ENCODE measurements around the gene FHL2. TPM values are rescaled to one million over a fixed set of nuclear protein-coding genes. Genes with fewer than 3 reads are reported as not detected.

FHL2 gene
- total and polyA plus RNA-seq, 2 donors (not counting 3 experiments of a cell fraction or from before 2014, with no cell fraction given), result 197 to 491 TPM

DNA sequence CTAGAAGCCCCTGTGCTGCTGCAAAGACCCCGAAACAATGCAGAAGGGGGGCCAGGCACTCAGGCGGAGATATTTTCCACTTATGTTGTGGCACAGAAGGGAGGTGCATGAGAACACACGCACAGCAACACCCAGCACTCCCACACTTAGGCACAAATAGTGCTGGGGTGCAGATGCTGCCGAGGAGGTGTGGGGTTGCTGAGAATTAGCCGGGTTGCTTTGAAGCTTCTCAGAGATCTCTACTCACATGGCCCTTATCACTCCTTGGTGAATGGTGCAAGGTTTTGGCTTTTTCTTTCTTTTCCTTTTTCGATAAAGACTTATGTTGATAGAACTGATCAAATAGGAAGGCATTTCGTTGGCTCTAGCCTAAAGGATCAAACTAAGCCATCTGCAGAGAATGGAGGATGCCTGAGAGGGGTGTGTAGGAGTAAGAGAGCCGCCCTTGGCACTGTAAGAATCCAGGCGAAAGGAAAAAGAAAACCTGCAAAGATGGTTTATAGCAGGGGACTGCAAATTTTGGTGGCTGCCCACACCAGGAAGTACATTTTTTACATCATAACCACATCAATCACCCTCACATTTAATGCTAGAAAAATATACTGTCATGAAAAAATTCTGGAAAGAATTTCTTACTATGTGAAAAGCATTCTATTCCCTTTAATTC, 27.9 kb upstream of the FHL2 start:
- H3K9ac ChIP-seq (replicated peaks; ENCODE audit: extremely low read depth, insufficient read depth, low read length), result no peak overlapping the region
- no peaks in the 10 kb centered on the region for H3K36me3 ChIP-seq (ENCODE audit: control insufficient read depth in 2 of 2, extremely low read depth in 1 of 2, insufficient read depth in 2 of 2, low read length in 2 of 2)
- no peaks in the 10 kb centered on the region for H3K4me1 ChIP-seq (ENCODE audit: control insufficient read depth, extremely low read depth, insufficient read depth, low read length)
- no peak for DNase-seq (ENCODE audit: low read depth, low spot score)
- no peaks in the 10 kb centered on the region for H3K9me1 ChIP-seq (replicated peaks; ENCODE audit: control insufficient read depth, extremely low read depth, insufficient read depth, low read length)
- H3K4me2 ChIP-seq (ENCODE audit: insufficient read depth, low read length), result no peak overlapping the region
- no peaks in the 10 kb centered on the region for H4K20me1 ChIP-seq (replicated peaks; ENCODE audit: control insufficient read depth, extremely low read depth, insufficient read depth, low read length)
- no peak overlapping the region for H2AFZ ChIP-seq (ENCODE audit: low read depth, low read length)
- CTCF ChIA-PET, result interaction anchor here (1.1 to 1.6 kb wide), 2 partner anchors 9 to 23 kb away, joined by 3 to 4 read pairs; no protein-coding TSS in a partner anchor
- TF ChIP-seq MAX (IDR thresholded peaks at IDR 0.05; ENCODE audit: insufficient read depth, insufficient read length) (no peak), FOS (IDR thresholded peaks at IDR 0.05; ENCODE audit: borderline replicate concordance, insufficient read depth, low read length) (no peak), POLR2A (IDR thresholded peaks at IDR 0.05; ENCODE audit: low read depth, low read length) (no peak), EZH2 (IDR thresholded peaks at IDR 0.05; ENCODE audit: borderline replicate concordance, low read depth, low read length, severe bottlenecking) (no peak), MYC (IDR thresholded peaks at IDR 0.05; ENCODE audit: low read depth, low read length) (no peak), POLR2AphosphoS5 (IDR thresholded peaks at IDR 0.05; ENCODE audit: insufficient read depth, low read depth, low read length) (no peak), JUN (IDR thresholded peaks at IDR 0.05; ENCODE audit: borderline replicate concordance, insufficient read depth, insufficient read length, low read depth) (no peak), GATA2 (IDR thresholded peaks at IDR 0.05; ENCODE audit: insufficient read depth, insufficient read length, low read depth, low read length) (no peak)
- TF ChIP-seq, protein P1, sequence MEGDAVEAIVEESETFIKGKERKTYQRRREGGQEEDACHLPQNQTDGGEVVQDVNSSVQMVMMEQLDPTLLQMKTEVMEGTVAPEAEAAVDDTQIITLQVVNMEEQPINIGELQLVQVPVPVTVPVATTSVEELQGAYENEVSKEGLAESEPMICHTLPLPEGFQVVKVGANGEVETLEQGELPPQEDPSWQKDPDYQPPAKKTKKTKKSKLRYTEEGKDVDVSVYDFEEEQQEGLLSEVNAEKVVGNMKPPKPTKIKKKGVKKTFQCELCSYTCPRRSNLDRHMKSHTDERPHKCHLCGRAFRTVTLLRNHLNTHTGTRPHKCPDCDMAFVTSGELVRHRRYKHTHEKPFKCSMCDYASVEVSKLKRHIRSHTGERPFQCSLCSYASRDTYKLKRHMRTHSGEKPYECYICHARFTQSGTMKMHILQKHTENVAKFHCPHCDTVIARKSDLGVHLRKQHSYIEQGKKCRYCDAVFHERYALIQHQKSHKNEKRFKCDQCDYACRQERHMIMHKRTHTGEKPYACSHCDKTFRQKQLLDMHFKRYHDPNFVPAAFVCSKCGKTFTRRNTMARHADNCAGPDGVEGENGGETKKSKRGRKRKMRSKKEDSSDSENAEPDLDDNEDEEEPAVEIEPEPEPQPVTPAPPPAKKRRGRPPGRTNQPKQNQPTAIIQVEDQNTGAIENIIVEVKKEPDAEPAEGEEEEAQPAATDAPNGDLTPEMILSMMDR (IDR thresholded peaks at IDR 0.05; ENCODE audit: extremely low read depth in 1 of 2, insufficient read depth in 1 of 2, low read depth in 1 of 2, low read length in 2 of 2), result no peak
- no peak for FAIRE-seq
- H3K4me3 ChIP-seq (replicated peaks in 1 of 3; ENCODE audit: insufficient read depth in 1 of 3, low read depth in 1 of 3, low read length in 3 of 3), result no peak overlapping the region
- no TSS peak for BruUV-seq (replicated peaks)
- no peak overlapping the region for H3K27ac ChIP-seq (ENCODE audit: insufficient read depth, low read depth, low read length)
- intact Hi-C loops (cut with micrococcal nuclease), result no loop called here
- POLR2A ChIA-PET, result no interaction called here
- no peaks in the 10 kb centered on the region for H3K9me3 ChIP-seq (replicated peaks; ENCODE audit: control insufficient read depth, insufficient read depth, low read length)
- peaks cover 16 to 20% of the 10 kb centered on the region in 2 experiments for H3K27me3 ChIP-seq (ENCODE audit: control insufficient read depth in 2 of 2, insufficient read depth in 2 of 2, low read length in 2 of 2)
- H3K79me2 ChIP-seq (ENCODE audit: control insufficient read depth, insufficient read depth, low read length), result no peaks in the 10 kb centered on the region
- dilution Hi-C loops (cut with MboI; ENCODE audit: extremely low pct_ligation_motif_present, low sequenced_read_pairs), result no loop called here

Data from endothelial cell of umbilical vein (primary cell).